K562 (cell line): ENCODE data around the gene ME3. TPM values are rescaled to one million over a fixed set of nuclear protein-coding genes. Genes with fewer than 3 reads are reported as not detected.

Experiments used
- ATAC-seq: fragments of 200-7000 bp; cut with Tn5 transposase; 3 replicates; pipeline ENCODE4 v1.9.1; 2020; ENCODE audit warnings: moderate library complexity
- BruUV-seq: library from RNA; stranded (reverse); fragments of 400-500 nt; replicated peaks from 2 replicates; lab custom pipeline; 2021; lab: Mats Ljungman, UMichigan
- CTCF ChIA-PET: fragments of 300-600 bp; formaldehyde crosslinking; extraction: SDS; loops from one replicate; lab custom pipeline; 2021; ENCODE audit warnings: low intra/inter-chr PET ratio; lab: Yijun Ruan, JAX
- POLR2A ChIA-PET: fragments of 300-600, 350-650 bp; sonication (Branson Sonifier 250); formaldehyde crosslinking; extraction: SDS; loops from one replicate; lab custom pipeline; 2021; ENCODE audit warnings: antibody characterized with exemption, inconsistent platforms; lab: Yijun Ruan, JAX
- DNase-seq, 4 experiments: peaks; one replicate each; pipeline versions ENCODE4 v3.0.0 to v3.0.0-alpha.2; 2011 to 2018; ENCODE audit warnings: low spot score in 3 of 4, mixed read lengths in 3 of 4; ENCODE audit errors: extremely low read depth in 1 of 4
- FAIRE-seq: peaks from 2 replicates; lab custom pipeline; 2011; peaks lifted over from hg19 to GRCh38; lab: Jason Lieb, UNC
- H2AFZ ChIP-seq: 2 replicates; pipeline ENCODE4 v1.6.0; 2011; ENCODE audit warnings: low read depth, low read length, control low read depth, inconsistent platforms
- H3K27ac ChIP-seq: fragments of 200-600 bp; 3 replicates; pipeline ENCODE4 v1.8.0; 2011; ENCODE audit warnings: low read depth, mild to moderate bottlenecking, control low read depth, inconsistent platforms, low read length, moderate library complexity, mixed read lengths; ENCODE audit errors: extremely low read depth
- H3K27me3 ChIP-seq, 2 experiments: fragments of 300-600 bp in 1 of 2; 2 replicates in 1 of 2; 3 replicates in 1 of 2; pipeline versions ENCODE4 v1.6.0 to v1.8.0; 2011; ENCODE audit warnings: inconsistent platforms in 2 of 2, low read length in 2 of 2, mild to moderate bottlenecking in 1 of 2, mixed read lengths in 1 of 2, moderate library complexity in 1 of 2; ENCODE audit not compliant: control insufficient read depth in 2 of 2, insufficient read depth in 2 of 2
- H3K36me3 ChIP-seq: fragments of 300-600 bp; 3 replicates; pipeline ENCODE4 v1.8.0; 2011; ENCODE audit warnings: mild to moderate bottlenecking, low read length, inconsistent platforms; ENCODE audit not compliant: control insufficient read depth, insufficient read depth
- H3K4me1 ChIP-seq, 2 experiments: fragments of 200-600 bp in 1 of 2; replicated peaks in 1 of 2; 2 replicates in 1 of 2; 3 replicates in 1 of 2; pipeline versions ENCODE4 v1.5.1 to v1.8.0; 2011; ENCODE audit warnings: inconsistent platforms in 2 of 2, low read length in 2 of 2, mild to moderate bottlenecking in 1 of 2, mixed read lengths in 1 of 2, moderate library complexity in 1 of 2; ENCODE audit not compliant: control insufficient read depth in 2 of 2, insufficient read depth in 2 of 2
- H3K4me2 ChIP-seq: 2 replicates; pipeline ENCODE4 v1.6.1; 2011; ENCODE audit warnings: low read length, control low read depth, inconsistent platforms, mixed read lengths; ENCODE audit not compliant: insufficient read depth
- H3K4me3 ChIP-seq: fragments of 200-600 bp; sonication (generic), shearing (Covaris generic); 2 replicates; pipeline ENCODE4 v1.5.1; 2016; ENCODE audit warnings: control low read depth, inconsistent platforms
- H3K79me2 ChIP-seq: fragments of 200-600 bp; 3 replicates; pipeline ENCODE4 v1.8.0; 2011; ENCODE audit warnings: low read length, inconsistent platforms; ENCODE audit not compliant: control insufficient read depth, insufficient read depth
- H3K9ac ChIP-seq, 2 experiments: 2 replicates each; pipeline versions ENCODE4 v1.6.0 to v1.6.1; 2011; ENCODE audit warnings: low read depth in 2 of 2, low read length in 2 of 2, control low read depth in 1 of 2, inconsistent platforms in 1 of 2, mild to moderate bottlenecking in 1 of 2, mixed read lengths in 1 of 2; ENCODE audit not compliant: insufficient read depth in 1 of 2
- H3K9me1 ChIP-seq: one replicate; pipeline ENCODE4 v1.6.0; 2011; ENCODE audit warnings: inconsistent platforms, mild to moderate bottlenecking, low read length, moderate library complexity; ENCODE audit not compliant: control insufficient read depth, insufficient read depth
- H3K9me3 ChIP-seq: replicated peaks from 2 replicates; pipeline ENCODE4 v1.5.1; 2011; ENCODE audit warnings: low read depth, low read length, inconsistent platforms; ENCODE audit not compliant: control insufficient read depth, insufficient read depth
- H4K20me1 ChIP-seq: replicated peaks from 2 replicates; pipeline ENCODE4 v1.6.1; 2011; ENCODE audit warnings: low read length, inconsistent platforms, mixed read lengths; ENCODE audit not compliant: control insufficient read depth, insufficient read depth
- CXXC5 ChIP-seq: fragments of 250-450 bp; sonication (Bioruptor Pico); IDR thresholded peaks from 2 replicates; pipeline ENCODE4 v1.8.0; 2022; ENCODE audit warnings: inconsistent platforms, mild to moderate bottlenecking, moderate library complexity
- IRF2 ChIP-seq: sonication (generic); formaldehyde crosslinking; IDR thresholded peaks from 2 replicates; pipeline ENCODE4 v1.8.1; 2022; ENCODE audit warnings: mild to moderate bottlenecking, missing genetic modification reagents
- LARP7 ChIP-seq: fragments of 450-650 bp; IDR thresholded peaks from 2 replicates; pipeline ENCODE4 v1.6.1; 2016
- in situ Hi-C: fragments of 300-500 bp; cut with MboI; formaldehyde crosslinking; loops from 4 replicates; pipeline ENCODE4 v1.15.0; 2018; ENCODE audit warnings: inconsistent platforms, mixed read lengths
- intact Hi-C: fragments of 100-400 bp; cut with micrococcal nuclease; formaldehyde crosslinking; loops from 2 replicates; pipeline ENCODE4 v1.14.2; 2022
- polyA plus RNA-seq, 8 experiments: library from polyadenylated mRNA; depleted of rRNA in 4 of 8; stranded (reverse) in 5 of 8; unstranded in 3 of 8; fragments of >200 nt; fragmentation: Nextera tagmentation in 2 of 8; fragmentation: Illumina TruSeq in 1 of 8; extraction: Ambion mirVana in 2 of 8; extraction: Trizol in 1 of 8; gene quantifications; 2 replicates each; pipeline versions ENCODE4 v1.2.1 to v1.2.3, GENCODE V29; 2011 to 2014; ENCODE audit warnings: inconsistent platforms in 1 of 8, missing spikeins in 1 of 8
- total RNA-seq, 7 experiments: library from RNA; depleted of rRNA in 6 of 7; stranded (reverse); fragments of >200 nt in 6 of 7; fragmentation: Illumina TruSeq in 2 of 7; extraction: Trizol in 2 of 7; gene quantifications; 2 replicates each; pipeline versions ENCODE4 v1.2.1 to v1.2.3, GENCODE V29; 2011 to 2021; ENCODE audit warnings: low replicate concordance in 1 of 7
- TF ChIP-seq, protein P1 (sequence below), 3 experiments: IDR thresholded peaks in 2 of 3; conservative IDR thresholded peaks in 1 of 3; 2 replicates each; pipeline ENCODE4 v1.5.1; 2011 to 2012; ENCODE audit warnings: low read length in 3 of 3, mild to moderate bottlenecking in 3 of 3, control low read depth in 2 of 3, improper control_type of control experiment in 1 of 3, inconsistent platforms in 1 of 3, low read depth in 1 of 3, mixed read lengths in 1 of 3, moderate library complexity in 1 of 3; ENCODE audit not compliant: insufficient read depth in 2 of 3

Gene ME3
- total and polyA plus RNA-seq, 9 of the 15 experiments (the other 6 are each of a cell fraction or from before 2014, with no cell fraction given), result not detected

- in situ Hi-C loops, result no loop called here
- Histone ChIP-seq H3K36me3 (no peaks in the 10 kb centered on the region), H3K4me3 (no peak overlapping the region), H3K79me2 (no peaks in the 10 kb centered on the region), H3K27me3 (peaks cover 0 to 3% of the 10 kb centered on the region in 2 experiments; a peak in 2 of 5 replicates), H2AFZ (no peak overlapping the region), H3K27ac (no peak overlapping the region), H4K20me1 (no peaks in the 10 kb centered on the region), H3K4me2 (no peak overlapping the region), H3K4me1 (no peaks in the 10 kb centered on the region), H3K9me3 (no peaks in the 10 kb centered on the region), H3K9ac (no peak overlapping the region), H3K9me1 (no peaks in the 10 kb centered on the region)
- ATAC-seq (peak; percentile 60), FAIRE-seq (no peak), DNase-seq (no peak)
- ChIA-PET CTCF (interaction anchor here (0.7 to 0.8 kb wide), 2 partner anchors 34 to 211 kb away, joined by 3 to 4 read pairs; no protein-coding TSS in a partner anchor), POLR2A (no interaction called here)
- TF ChIP-seq IRF2 (no peak), CXXC5 (CRISPR knock-in tag) (no peak), LARP7 (no peak)
- TF ChIP-seq, protein P1, sequence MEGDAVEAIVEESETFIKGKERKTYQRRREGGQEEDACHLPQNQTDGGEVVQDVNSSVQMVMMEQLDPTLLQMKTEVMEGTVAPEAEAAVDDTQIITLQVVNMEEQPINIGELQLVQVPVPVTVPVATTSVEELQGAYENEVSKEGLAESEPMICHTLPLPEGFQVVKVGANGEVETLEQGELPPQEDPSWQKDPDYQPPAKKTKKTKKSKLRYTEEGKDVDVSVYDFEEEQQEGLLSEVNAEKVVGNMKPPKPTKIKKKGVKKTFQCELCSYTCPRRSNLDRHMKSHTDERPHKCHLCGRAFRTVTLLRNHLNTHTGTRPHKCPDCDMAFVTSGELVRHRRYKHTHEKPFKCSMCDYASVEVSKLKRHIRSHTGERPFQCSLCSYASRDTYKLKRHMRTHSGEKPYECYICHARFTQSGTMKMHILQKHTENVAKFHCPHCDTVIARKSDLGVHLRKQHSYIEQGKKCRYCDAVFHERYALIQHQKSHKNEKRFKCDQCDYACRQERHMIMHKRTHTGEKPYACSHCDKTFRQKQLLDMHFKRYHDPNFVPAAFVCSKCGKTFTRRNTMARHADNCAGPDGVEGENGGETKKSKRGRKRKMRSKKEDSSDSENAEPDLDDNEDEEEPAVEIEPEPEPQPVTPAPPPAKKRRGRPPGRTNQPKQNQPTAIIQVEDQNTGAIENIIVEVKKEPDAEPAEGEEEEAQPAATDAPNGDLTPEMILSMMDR (IDR thresholded peaks at IDR 0.05 in 2 of 3, conservative IDR thresholded peaks at IDR 0.05 in 1 of 3; ENCODE audit: insufficient read depth in 2 of 3, low read depth in 1 of 3, low read length in 3 of 3), result 0 out of 6 replicates have a peak, but pooled peaks of 1 of the 3 experiments have one; percentile 14
- intact Hi-C loops, result no loop called here
- BruUV-seq, result no TSS peak
These were observed 134.7 kb downstream of the ME3 start for GRCh38 chr11:86537541-86538222.
